Stimulated activated CD4-positive, alpha-beta T cell treated with anti-CD3 and anti-CD28 coated beads, TNF-alpha, amount 100 ng/mL, for 48 hours (primary cell): ENCODE results near the gene CTDNEP1.

Source experiments
- DNase-seq, 3 donors: peaks; one replicate each; pipeline ENCODE4 v3.0.0-alpha.2; 2020; ENCODE audit warnings: low read depth in 3 of 3

The CTDNEP1 gene

DNA sequence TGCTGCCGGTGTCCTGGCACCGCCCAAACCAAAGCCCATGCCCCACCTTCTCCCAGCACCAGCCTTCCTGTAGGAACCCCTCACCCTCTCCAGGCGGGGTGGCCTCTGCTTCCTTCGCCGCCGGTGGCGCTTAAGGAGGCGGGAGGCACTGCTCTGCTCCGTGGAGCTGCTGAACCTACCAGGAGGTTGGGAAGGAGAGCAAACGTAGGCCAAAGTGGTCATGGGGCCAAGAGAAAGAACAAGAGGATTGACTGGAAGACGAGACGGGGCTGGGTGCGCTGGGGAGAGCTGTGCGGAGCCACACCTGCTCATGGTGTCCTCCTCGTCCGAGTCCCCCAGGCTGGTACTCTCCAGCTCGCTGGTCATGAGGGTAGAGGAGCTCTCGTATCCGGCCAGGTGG, 22.0 kb downstream of the CTDNEP1 start:
- no peak for DNase-seq

DNA sequence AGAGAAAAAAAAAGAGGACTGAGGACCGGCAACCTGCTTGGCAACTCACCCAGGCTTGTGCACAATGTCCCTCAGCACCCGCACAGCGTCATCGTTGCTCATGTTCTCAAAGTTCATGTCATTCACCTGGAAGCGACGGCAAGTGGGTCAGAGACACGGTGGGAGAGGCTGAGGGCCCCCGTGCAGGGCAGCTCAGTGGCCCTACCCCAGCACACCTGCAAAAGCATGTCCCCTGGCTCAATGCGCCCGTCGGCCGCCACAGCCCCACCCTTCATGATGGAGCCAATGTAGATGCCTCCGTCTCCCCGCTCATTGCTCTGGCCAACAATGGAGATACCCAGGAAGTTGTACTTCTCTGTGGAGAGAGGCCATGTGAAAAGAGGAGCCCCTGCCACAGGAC, 22.6 kb downstream of the CTDNEP1 start:
- DNase-seq = no peak

DNA sequence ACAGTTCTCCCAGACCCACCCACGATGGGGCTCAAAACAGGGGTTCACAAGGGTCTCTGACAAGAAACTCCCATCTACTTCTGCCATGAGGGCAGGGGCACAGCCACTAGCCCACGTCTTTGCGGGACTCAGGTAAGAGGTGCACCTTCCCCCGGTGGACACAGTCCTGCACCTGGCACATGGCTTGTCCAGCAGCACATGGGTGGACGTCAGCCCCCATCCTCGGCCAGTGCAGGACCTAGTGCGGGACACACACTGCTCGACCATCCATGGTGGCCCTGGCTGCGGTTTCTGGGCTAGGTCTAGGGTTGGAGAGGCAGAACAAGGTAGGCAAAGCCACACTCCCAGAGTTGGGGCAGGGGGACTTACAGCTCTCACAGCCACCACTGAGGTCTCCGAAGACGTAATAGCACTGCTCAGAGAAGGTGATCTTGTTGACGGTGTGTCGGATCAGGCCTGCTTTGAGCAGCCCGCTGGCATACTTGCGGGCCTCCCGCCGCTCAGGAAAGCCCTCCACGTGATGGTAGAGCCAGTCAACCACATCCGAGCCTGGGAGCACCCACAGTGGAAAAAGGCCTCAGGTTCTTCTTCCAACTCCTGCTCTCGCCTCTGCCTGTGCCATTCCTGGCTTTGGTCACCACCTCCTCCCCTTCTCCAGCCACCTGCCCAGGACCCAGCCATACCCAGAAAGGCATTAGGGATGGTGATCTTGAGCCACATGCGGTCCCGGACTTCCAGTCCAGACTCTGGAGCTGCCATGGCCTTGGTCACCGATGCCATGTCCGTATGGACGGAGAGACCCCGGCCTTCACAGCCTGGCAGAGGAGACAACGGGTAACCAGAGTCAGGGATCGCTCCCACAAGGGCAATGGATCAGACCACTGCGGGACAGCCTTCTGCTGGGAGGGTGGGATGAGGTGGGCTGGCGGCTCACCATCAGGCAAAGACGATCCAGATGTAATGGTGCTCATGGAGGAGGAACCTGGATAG, 24.5 kb downstream of the CTDNEP1 start:
- DNase-seq = no peak

DNA sequence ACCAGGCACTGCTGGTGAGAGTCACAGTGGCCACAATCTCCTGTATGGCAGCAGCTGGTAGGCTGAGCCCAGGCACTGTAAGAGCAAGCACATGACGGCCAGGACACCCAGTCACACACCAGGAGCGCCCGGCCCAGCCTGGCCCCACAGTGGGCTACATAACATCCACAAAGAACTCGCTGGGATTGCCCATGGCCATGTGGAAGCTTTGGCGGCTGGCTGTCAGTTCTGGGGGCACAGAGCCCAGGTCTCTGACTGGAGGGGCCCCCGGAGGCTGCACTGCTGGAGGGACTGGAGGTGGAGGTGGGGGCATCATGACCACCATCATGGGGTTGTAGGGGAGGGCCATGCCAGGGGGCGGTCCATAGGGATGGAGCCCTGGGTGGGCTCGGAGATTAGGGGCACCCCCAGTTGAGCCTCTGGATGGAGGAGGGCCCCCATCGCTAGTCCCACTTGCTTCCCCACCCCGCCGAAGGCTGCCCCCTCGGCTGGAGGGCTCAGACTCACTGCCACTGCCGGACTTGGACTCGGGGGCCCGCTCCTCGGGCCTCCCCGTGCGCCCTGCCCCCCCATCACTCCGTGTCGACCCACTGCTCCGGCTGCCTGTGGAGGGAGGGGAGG, 25.7 kb downstream of the CTDNEP1 start:
- DNase-seq = no peak

DNA sequence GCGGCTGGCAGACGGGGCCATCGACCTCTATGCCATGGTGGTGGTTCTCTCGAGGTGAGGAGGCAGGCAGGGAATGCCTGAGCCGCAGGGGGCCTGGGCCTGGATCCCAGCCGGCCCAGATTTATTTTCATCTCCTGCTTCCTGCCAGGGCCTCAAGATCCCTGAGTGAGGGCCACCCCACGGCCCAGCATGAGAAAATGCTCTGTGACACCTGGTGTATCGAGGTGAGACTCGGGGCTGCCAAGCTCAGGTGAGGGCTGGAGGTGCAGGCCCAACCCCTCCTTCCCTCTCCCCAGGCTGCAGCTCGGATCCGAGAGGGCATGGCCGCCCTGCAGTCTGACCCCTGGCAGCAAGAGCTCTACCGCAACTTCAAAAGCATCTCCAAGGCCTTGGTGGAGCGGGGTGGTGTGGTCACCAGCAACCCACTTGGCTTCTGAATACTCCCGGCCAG, 26.8 kb downstream of the CTDNEP1 start:
- no peak for DNase-seq

DNA sequence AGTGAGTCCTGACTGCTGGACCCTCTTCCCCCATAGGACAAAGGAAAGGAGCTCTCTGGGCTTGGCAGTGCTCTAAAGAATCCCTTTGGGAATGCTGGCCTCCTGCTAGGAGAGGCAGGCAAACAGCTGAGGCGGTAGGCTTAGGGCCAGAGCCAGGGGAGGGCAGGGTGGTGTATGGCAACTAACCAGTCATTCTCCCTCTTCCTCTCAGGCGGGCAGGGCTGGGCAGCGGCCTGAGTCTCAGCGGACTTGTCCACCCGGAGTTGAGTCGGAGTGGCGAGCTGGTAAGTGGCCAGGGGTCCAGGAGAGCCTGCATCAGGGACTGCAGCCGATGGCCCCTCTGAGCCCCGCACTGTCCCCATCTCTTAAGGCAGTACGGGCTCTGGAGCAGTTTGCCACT, 27.4 kb downstream of the CTDNEP1 start:
- DNase-seq = no peak

DNA sequence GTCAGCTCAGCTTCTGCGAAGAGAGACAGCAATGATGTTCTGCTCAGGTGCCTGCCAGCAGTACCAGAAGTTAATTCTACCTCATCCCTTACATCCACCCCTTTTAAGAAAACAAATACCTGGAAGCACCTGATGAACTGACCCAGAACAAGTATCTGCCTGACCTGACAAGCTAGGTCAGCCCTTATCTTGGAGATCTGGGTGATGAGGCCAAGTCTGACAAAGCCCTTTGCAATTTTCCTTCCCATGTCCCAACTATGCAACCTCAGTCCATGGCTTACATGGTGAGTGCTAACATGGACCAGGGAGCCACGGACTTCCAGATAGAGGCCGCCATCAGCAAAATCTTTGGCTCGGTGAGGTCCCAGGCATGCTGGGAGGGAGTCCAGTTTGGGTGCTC, 28.2 kb downstream of the CTDNEP1 start:
- DNase-seq = no peak

DNA sequence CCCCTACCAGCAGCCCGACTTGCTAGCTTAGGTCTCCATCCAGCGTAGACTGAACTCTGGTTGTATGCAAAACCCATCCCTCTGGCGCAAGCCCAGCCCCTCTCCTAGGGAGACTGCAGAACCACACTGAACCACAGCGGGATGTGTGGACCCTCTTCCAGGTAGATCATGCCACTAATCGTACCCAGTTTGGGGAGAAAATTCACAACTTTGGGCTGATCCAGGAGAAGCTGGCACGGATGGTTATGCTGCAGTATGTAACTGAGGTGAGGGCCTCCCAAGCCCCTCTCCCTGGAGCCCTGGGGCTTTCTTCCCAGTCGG, 28.6 kb downstream of the CTDNEP1 start:
- DNase-seq = no peak

DNA sequence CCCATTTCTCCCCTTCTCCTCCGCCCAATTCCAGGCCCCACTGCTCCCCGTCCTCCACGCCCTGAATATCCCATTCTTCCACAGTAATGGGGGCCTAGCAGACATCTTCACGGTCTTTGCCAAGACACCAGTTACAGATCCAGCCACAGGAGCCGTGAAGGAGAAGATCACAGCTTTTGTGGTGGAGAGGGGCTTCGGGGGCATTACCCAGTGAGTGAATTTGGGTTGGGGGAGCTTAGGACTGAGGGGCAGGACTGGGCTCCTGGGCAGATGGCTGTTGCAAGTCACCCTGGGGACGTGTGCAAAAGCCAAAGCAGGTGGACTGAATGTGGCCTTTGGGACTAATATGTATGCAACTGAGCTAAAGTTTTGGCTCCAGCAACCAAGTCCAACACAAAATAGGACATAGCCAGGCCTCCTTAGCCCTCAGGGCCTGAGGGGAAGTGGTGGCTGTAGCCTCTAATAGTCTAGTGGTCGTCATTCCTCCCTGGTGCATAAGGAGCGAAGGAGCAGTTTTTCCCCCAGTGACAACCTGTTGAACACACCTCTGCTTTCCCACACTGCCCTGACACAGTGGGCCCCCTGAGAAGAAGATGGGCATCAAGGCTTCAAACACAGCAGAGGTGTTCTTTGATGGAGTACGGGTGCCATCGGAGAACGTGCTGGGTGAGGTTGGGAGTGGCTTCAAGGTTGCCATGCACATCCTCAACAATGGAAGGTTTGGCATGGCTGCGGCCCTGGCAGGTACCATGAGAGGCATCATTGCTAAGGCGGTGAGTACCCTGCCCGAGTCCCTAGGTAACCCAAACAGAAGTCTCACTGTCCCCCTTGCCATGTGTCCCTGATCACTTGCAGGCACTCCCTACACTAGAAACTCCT, 29.2 kb downstream of the CTDNEP1 start:
- no peak for DNase-seq

DNA sequence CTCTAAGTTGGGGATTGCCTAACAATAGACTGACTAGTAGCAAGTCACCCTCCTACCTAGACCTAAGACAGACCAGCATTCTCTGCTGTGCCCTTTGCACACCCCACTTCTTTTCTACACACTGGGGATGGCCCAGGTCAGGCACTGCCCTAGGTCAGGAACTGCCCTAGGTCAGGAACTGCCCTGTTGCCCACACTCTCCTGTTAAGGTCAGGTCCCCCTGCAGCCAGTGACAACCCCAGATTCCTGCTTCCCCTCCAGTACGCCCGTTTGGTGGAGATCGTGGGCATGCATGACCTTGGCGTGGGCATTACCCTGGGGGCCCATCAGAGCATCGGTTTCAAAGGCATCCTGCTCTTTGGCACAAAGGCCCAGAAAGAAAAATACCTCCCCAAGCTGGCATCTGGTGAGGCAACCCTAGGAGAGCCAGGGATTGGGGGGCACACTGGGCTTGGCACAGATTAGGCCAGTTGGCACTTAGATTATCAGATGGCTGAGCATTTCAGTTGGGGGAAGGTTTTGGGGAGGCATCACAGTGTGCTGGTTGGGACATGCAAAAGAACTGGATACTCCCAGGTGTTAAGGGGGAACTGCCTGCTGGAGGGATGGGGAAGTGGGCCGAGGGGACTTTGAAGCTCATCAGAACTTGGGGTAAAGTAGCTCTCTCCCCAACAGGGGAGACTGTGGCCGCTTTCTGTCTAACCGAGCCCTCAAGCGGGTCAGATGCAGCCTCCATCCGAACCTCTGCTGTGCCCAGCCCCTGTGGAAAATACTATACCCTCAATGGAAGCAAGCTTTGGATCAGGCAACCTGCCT, 30.0 kb downstream of the CTDNEP1 start:
- no peak for DNase-seq

DNA sequence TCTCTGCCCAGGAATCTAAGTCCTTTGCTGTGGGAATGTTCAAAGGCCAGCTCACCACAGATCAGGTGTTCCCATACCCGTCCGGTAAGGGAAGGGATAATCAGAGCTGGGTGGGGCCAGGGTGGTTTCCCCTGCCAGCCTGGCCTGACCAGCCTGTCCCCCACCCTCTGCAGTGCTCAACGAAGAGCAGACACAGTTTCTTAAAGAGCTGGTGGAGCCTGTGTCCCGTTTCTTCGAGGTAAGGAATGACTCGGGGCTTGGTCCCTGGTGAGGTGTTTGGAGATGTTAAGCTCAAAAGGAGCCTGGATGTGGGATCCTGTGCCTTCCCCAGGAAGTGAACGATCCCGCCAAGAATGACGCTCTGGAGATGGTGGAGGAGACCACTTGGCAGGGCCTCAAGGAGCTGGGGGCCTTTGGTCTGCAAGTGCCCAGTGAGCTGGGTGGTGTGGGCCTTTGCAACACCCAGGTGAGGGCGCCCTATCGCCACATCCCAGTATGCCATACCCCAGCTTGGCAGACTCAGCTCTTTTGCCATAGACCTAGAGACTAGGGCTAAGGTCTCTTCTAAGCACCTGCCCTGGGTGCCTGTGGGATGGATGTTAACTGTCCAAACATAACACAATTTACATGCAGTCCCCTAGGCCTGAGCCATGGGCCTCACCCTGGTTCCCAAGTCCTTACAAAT, 30.8 kb downstream of the CTDNEP1 start:
- no peak for DNase-seq

DNA sequence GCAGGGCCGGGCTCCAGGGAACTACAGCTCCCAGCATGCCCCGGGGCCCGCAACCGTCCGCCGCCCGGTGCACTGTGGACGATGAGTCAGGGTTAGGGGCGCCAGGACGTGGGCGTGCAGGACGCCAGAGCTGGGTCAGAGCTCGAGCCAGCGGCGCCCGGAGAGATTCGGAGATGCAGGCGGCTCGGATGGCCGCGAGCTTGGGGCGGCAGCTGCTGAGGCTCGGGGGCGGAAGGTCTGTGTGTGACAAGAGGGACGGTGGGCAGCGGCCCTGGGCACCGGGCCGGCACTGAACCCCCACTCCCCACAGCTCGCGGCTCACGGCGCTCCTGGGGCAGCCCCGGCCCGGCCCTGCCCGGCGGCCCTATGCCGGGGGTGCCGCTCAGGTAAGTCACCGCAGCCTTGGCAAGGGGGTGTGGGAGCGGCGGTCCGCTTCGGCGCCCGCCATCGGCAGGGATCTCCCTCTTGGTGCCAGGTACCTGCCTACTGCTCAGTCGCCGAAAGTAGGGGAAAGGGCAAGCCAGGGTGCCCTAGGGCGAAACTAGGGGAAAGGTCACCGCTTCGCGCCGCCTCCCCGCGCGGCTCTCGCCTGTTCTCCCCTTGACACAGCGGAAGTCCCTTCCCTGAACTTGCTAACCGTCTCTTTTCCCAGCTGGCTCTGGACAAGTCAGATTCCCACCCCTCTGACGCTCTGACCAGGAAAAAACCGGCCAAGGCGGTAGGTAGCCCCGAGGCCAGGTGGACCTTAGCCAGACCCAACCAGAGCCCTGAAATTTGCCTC, 31.5 kb downstream of the CTDNEP1 start, which contains the start of the genes ACADVL and DLG4:
TSS of gene ACADVL (plus strand) at position 127 of the 781 bp plus-strand sequence. CDS start at position 174, 47 bp downstream.
TSS of gene DLG4 (minus strand) at position 25 of the 781 bp plus-strand sequence.
- DNase-seq = peak; percentile 65 to 79 (median 74)

DNA sequence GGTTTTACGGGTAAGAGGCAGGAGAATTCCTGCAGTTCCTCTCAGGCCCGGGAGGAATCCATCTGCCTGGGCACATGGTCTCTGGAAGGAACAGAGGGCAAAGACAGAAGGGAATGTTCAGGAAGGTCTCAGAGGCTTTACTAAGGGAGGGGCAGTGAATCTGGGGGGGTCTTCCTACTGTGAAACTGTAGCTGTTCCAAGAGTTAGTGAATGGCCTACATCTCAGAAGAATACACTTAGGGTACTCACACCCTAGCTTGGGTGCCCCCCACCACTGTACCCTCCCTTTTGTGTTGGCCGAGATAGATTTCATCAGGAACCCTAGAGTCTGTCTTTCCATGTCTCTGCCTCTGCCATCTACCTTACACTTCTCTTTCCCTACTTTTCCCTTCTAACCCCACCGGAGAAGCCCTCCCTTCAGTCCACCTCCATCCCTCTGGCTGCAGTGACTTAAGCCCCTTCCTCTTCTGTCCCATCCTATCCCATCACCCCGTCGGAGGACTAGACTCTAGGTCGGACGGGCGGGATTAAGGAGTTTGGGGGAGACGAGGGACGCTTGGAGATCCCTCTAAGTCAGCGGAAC, 32.2 kb downstream of the CTDNEP1 start:
- DNase-seq = no peak

DNA sequence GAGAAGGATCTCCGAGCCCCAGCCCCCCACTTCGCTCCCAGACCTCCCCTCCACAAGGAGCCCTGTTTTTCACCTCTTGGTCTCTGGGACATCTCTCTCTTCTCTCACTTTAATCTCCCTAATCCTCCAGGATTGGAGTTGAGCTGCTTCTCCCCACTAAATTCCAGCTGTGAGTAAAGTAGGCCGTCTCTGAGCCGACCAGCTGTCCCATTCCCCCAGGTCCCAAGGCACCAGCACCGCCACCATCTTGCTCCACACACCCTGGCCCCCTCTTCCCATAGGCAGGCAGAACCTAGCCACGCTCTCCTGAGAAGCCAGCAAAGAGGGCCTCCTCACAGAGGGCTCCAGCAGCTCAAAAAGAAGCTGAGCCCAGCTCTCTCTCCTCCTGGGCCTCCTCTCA, 32.8 kb downstream of the CTDNEP1 start:
- no peak for DNase-seq

DNA sequence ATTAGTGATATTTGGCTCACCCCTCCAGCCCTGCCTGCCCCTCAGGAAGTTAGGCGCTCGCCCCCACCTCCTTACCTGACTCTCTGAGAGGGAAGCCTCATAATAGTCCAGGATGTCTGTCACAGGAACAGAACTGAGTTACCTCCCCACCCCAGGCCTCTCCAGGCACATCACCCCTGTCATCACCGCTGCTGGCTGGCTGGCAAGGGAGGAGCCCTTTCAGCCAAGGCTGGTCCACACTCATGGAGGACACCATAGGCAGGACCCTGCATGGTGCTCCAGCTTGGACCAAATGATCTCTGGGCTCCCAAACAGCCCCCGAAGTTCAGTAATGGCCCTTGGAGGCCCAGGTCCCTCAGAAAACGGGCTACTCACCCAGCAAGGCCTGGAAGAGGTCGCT, 33.4 kb downstream of the CTDNEP1 start:
- no peak for DNase-seq

DNA sequence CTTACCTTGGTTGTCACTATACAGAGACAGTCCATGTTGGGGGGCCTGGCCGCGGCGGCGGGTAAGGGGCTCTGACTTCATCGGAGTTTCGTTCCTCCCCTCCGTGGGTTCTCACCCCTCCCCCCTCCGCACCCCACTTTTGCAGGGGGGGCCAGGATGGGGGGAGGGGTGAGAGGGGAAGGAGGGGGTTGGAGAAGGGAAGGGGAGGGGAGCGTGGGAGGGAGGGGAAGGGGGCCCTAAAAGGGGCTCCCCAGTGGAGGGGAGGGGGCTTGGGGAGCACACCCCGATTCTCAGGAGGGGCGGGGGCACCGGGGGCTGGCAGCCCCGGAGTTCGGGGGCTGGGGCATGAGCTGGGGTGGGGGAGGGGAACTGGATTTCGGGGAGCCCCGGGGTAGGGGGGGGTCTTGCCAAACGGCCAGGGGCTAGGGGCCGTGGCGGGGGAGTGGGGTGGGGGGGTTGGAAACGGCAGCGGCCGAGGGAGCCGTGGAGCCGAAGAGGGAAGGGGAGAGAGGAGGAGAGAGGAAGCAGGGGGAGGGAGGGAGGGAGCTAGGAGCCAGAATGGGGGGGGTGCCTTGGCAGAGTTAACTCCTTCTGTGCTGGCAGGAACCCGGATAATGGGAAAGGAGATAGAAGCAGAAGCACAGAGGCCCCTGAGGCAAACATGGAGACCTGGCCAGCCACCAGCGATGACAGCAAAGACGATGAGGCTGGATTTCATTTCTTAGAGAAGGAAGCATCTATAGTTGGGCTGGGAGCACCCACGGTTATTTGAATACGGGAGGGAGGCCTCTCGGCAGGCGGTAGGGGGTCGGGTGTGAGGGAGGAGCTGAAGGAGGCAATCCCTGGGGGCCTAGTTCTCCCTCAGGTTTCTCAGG, 34.2 kb downstream of the CTDNEP1 start:
- DNase-seq = no peak

DNA sequence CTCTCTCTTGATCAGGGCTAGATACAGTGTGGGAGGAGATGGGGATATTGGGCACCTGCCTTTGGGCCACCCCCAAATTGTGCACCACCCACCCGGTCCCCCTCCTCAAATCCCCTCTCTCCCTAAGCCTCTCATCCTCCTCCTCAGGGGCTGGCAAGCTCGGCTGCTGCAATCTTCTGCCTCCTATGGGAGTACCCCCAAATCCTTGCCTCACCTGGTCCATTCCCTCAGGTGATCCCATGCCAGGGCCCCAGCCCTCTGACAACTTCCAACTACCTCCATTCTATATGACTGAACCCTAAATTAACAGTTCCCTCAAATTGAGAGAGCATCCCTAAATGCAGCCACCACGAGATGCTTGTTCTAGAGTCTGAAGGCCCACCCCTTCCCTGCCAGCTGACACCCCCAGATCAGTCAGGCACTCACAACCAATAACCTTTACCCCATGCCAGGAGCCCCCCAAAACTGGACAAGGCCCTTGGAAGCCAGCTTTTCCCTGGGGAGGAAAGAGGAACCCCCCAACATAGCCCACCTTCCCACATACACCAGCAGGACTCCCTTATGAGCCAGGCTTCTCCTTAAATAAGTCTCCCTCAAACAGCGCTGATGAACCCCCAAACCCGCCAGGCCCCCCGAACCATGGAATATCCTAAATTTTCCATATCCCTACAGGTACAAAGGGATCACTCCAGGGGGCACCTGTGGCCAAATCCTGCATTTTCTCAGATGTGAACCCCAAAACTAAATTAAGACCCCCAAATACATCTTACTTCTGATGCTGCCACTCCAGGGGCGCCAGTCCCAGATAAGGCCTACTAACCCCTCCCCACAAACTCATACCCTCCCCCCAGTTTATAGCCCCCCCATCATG, 35.1 kb downstream of the CTDNEP1 start:
- DNase-seq = no peak
